ENCODE data around the gene RNF133.

- TF ChIP-seq CTCF (conservative IDR thresholded peaks at IDR 0.05; ENCODE audit: low read depth, low read length) (no peak), EZH2phosphoT487 (IDR thresholded peaks at IDR 0.05; ENCODE audit: borderline replicate concordance, low read length) (no peak)
Measured at GRCh38 chr7:122743211-122743610, 44.3 kb upstream of the RNF133 start.

Measured in PC-3 (cell line).